GM15510 (cell line): ENCODE data around the gene FAM120A.

ENCODE experiments used
- POLR2A ChIP-seq: IDR thresholded peaks from 3 replicates; pipeline ENCODE4 v1.6.1; 2011; ENCODE audit warnings: borderline replicate concordance; ENCODE audit not compliant: insufficient read length; ENCODE audit errors: extremely low read depth

The FAM120A gene

GRCh38 chr9:93572636-93573515 is 121.4 kb downstream of the FAM120A start:
- no peak for TF ChIP-seq POLR2A

- no peak for TF ChIP-seq POLR2A
These were observed 122.0 kb downstream of the FAM120A start for GRCh38 chr9:93573516-93573828.

GRCh38 chr9:93574091-93574899 is 122.8 kb downstream of the FAM120A start:
- TF ChIP-seq POLR2A, result no peak

GRCh38 chr9:93574900-93575795 is 123.7 kb downstream of the FAM120A start:
- TF ChIP-seq POLR2A, result no peak

- peak; percentile 53 for TF ChIP-seq POLR2A
These were observed 124.3 kb downstream of the FAM120A start for GRCh38 chr9:93575796-93576257.

- peak; percentile 41 for TF ChIP-seq POLR2A
These were observed 125.0 kb downstream of the FAM120A start, which contains the start of gene PHF2 for GRCh38 chr9:93576258-93577077. Gene PHF2 (plus strand): TSS chr9:93576584. CDS start chr9:93576774, 190 bp downstream.

GRCh38 chr9:93577078-93577974 is 125.8 kb downstream of the FAM120A start:
- no peak for TF ChIP-seq POLR2A

- no peak for TF ChIP-seq POLR2A
These were observed 126.6 kb downstream of the FAM120A start for GRCh38 chr9:93577975-93578682.

- no peak for TF ChIP-seq POLR2A
These were observed 127.4 kb downstream of the FAM120A start for GRCh38 chr9:93578844-93579243.

GRCh38 chr9:93579711-93580516 is 128.4 kb downstream of the FAM120A start:
- TF ChIP-seq POLR2A, result no peak

- no peak for TF ChIP-seq POLR2A
These were observed 129.3 kb downstream of the FAM120A start for GRCh38 chr9:93580654-93581380.
